NCI-H187 treated with DMSO at 0.1 percent for 48 hours (cell line): ENCODE results near the gene NECAP2.
"Not testable (repeated sequence)": the region's sequence is repeated elsewhere in the genome, so short reads cannot be mapped to it uniquely, and the experiment has no call there.

Source experiments
- DNase-seq: peaks from one replicate; lab custom pipeline; 2025; lab: John Stamatoyannopoulos, UW

NECAP2 gene

DNA sequence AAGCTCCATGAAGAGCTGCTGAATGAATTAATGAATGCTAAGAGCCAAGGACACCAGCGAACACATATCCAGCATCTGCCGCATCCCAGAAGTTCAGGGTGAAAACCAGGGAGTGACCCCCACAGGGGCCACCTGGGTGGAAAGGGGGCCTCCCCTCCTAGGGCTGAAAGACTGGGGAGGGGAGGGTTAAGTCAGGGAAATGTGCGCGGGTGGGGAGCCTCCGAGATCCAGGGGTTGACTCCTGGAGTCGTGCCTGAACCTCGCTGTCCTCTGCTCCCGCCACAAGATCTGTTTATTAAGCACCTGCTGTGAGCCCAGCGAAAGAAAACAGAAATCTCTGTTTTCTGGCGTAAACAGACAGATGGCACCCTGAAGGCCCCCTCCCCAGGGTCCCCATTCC, 57.5 kb downstream of the NECAP2 start:
- not testable (repeated sequence) for DNase-seq

GRCh38 chr1:16498573-16499413, 58.3 kb downstream of the NECAP2 start:
- DNase-seq = peak; percentile 41

- not testable (repeated sequence) for DNase-seq
Measured at GRCh38 chr1:16500466-16500865, 59.9 kb downstream of the NECAP2 start.

GRCh38 chr1:16500975-16501374, 60.5 kb downstream of the NECAP2 start:
- DNase-seq = not testable (repeated sequence)

DNA sequence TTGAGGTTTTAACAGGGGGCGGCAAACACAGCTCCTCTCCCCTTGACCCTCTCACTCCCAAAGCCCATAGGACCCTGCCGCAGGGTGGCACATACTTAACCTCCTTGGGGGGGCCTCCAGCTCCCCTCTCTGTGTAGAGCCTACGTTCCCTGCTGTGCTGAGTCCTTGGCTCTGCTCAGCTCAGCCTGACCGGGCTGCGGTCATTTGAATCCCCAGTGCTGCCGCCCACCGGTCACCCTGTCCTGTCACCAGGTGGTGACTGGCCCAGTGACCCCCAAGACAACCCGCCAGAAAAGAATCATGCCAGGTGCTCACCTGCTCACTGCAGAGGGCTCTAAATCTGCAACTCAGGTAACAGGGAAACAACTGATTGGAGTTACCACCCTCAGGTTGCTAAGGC, 60.9 kb downstream of the NECAP2 start:
- not testable (repeated sequence) for DNase-seq

DNA sequence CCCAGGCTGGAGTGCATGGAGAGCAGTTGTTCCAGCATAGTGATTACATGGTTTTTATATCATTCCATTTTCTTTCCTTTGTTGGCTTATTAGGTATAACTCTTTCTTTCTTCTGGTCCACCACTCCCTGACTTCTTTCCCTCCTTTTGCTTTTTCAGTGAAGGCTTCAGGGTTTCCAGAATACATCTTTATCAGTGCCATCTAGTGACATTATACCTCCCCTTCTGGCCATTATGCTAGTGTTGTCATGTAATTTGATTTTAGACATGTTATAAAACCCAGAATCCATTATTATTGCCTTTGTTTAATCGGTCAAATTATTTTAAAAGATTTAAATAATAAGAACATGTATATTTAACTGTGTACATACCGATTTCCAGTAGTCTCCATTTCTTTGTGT, 63.0 kb downstream of the NECAP2 start:
- no peak for DNase-seq

DNA sequence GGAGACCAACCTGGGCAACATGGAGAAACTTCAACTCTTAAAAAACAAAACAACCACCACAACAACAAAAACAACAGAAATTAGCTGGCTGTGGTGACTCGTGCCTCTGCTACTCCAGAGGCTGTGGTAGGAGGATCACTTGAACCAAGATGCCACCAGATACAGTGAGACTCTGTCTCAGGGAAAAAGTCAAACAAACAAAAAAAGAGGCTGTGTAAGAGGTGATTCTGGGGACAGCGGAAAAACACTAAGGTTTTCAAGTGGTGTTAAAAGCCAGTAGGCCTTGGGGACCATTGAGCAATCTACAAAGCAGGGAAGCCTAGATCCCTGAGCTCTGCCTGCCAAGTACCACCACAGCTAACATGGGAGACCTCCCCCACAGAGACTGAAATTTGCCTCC, 65.3 kb downstream of the NECAP2 start:
- not testable (repeated sequence) for DNase-seq

DNA sequence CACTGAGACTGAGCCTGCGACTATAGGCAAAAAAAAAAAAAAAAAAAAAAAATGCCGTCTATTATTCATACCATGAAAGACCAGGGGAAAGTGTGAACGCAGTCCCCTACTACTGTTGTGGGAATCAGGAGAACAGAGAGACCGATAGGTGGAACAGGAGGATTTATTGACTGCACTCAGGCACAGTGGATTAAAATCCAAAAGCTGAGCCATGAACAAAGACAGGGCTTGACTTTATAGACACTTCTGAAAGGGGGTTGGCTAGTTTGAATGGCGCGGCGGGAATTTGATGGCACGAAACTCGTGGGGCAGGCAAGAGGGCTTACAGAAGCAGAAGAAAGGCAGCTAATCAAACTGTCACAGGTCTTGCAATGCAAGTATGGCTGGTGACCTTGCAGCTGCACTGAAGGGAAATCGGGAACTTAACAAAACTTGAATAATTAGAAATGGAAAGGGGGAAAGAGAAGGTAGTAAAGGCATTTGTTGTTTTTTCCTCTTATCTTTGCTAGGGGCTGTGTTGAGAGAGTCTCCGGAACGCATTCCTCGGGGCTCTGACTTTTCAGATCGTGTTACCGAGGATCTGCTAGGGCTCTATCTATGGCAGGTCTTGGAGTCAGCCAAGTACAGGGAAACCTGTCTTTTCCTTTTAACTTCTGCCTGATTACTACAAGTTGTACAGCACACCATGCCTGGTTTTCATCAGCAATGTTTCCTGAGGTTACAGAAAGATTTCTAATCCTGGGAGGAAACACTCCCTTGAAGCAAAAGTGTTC, 66.0 kb downstream of the NECAP2 start:
- DNase-seq = not testable (repeated sequence)

DNA sequence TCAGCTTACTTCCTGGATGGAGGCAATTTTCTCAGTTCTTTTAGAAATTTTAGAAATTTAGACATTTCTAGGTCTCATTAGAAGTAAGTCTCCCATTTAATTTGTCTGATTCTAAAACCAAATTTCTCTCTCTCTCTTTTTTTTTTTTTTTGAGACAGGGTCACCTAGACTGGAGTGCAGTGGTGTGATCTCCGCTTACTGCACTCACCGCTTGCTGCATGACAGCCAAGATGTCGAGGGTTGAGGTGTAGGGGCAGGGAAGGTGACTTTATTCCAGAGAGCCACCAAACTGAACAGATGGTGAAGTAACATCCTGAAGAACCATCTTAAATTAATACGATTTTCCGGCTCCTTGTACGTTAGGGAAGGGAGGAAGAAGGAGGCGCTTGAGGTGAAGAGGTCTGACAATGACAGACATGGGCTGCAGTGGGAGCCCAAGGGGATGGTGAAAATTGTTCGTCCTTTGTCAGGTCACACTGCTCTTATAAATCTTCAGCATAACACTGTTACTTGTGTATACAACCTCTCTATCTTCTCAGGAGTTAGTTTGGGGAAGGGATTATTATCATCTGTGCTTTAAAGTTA, 68.4 kb downstream of the NECAP2 start:
- not testable (repeated sequence) for DNase-seq
